GM12878 (cell line): ENCODE measurements around the gene MBNL1. TPM values are rescaled to one million over a fixed set of nuclear protein-coding genes. Genes with fewer than 3 reads are reported as not detected.

Experiments
- ATAC-seq: fragments of 200-7000 bp; cut with Tn5 transposase; 3 replicates; pipeline ENCODE4 v1.9.1; 2020; ENCODE audit warnings: mild to moderate bottlenecking, moderate library complexity
- BruUV-seq: library from RNA; stranded (reverse); fragments of 400-500 nt; replicated peaks from 2 replicates; lab custom pipeline; 2021; lab: Mats Ljungman, UMichigan
- CTCF ChIA-PET: fragments of 300-600 bp; sonication (Branson Sonifier 250); formaldehyde crosslinking; extraction: SDS; loops from one replicate; lab custom pipeline; 2021; ENCODE audit warnings: inconsistent platforms; lab: Yijun Ruan, JAX
- POLR2A ChIA-PET: fragments of 350-600 bp; formaldehyde crosslinking; extraction: SDS; loops from one replicate; lab custom pipeline; 2021; ENCODE audit warnings: inconsistent platforms; lab: Charles Lee
- RAD21 ChIA-PET: fragments of 300-600 bp; sonication (Branson Sonifier 250); formaldehyde crosslinking; loops from one replicate; lab custom pipeline; 2023; ENCODE audit warnings: antibody characterized with exemption; ENCODE audit not compliant: unreplicated experiment; lab: Charles Lee
- SMC1A ChIA-PET: fragments of 300-600 bp; sonication (Branson Sonifier 250); formaldehyde crosslinking; loops from one replicate; lab custom pipeline; 2023; ENCODE audit not compliant: unreplicated experiment, uncharacterized antibody; lab: Charles Lee
- DNase-seq: peaks from one replicate; pipeline ENCODE4 v3.0.0-alpha.2; 2011; ENCODE audit warnings: low read depth, low spot score
- FAIRE-seq: peaks from 3 replicates; lab custom pipeline; 2011; peaks lifted over from hg19 to GRCh38; lab: Jason Lieb, UNC
- H2AFZ ChIP-seq: 2 replicates; pipeline ENCODE4 v1.6.0; 2011; ENCODE audit warnings: low read depth, low read length, control low read depth; ENCODE audit not compliant: control insufficient read depth
- H3K27ac ChIP-seq: 2 replicates; pipeline ENCODE4 v1.5.1; 2011; ENCODE audit warnings: control low read depth; ENCODE audit not compliant: control insufficient read depth, insufficient read depth
- H3K27me3 ChIP-seq, 2 experiments: replicated peaks in 1 of 2; 2 replicates each; pipeline versions ENCODE4 v1.6.0 to v1.6.1; 2011; ENCODE audit warnings: low read length in 1 of 2; ENCODE audit not compliant: control insufficient read depth in 2 of 2, insufficient read depth in 2 of 2
- H3K36me3 ChIP-seq, 2 experiments: 2 replicates each; pipeline ENCODE4 v1.5.1; 2011; ENCODE audit warnings: low read length in 1 of 2; ENCODE audit not compliant: control insufficient read depth in 2 of 2, insufficient read depth in 2 of 2
- H3K4me1 ChIP-seq: 2 replicates; pipeline ENCODE4 v1.6.1; 2011; ENCODE audit warnings: mild to moderate bottlenecking, low read length, moderate library complexity, mixed read lengths; ENCODE audit not compliant: control insufficient read depth, insufficient read depth
- H3K4me2 ChIP-seq: 2 replicates; pipeline ENCODE4 v1.6.0; 2011; ENCODE audit warnings: control low read depth; ENCODE audit not compliant: control insufficient read depth, insufficient read depth
- H3K4me3 ChIP-seq: fragments of 200-600 bp; sonication (generic); 2 replicates; pipeline ENCODE4 v1.5.1; 2016
- H3K79me2 ChIP-seq: 2 replicates; pipeline ENCODE4 v1.6.0; 2011; ENCODE audit warnings: low read length; ENCODE audit not compliant: control insufficient read depth, insufficient read depth
- H3K9ac ChIP-seq: 2 replicates; pipeline ENCODE4 v1.8.0; 2011; ENCODE audit warnings: low read length, control low read depth, mixed read lengths; ENCODE audit not compliant: control insufficient read depth, insufficient read depth
- H3K9me3 ChIP-seq: replicated peaks from 3 replicates; pipeline ENCODE4 v1.5.1; 2011; ENCODE audit warnings: mild to moderate bottlenecking, low read length; ENCODE audit not compliant: control insufficient read depth, insufficient read depth
- H4K20me1 ChIP-seq: 2 replicates; pipeline ENCODE4 v1.6.0; 2011; ENCODE audit not compliant: control insufficient read depth, insufficient read depth
- EED ChIP-seq: sonication (generic); IDR thresholded peaks from 2 replicates; pipeline ENCODE4 v1.6.1; 2016; ENCODE audit warnings: antibody characterized with exemption, low read depth
- EZH2 ChIP-seq: IDR thresholded peaks from 2 replicates; pipeline ENCODE4 v1.6.1; 2012; ENCODE audit warnings: low read depth, mild to moderate bottlenecking, control low read depth, inconsistent platforms, low read length, borderline replicate concordance; ENCODE audit not compliant: control insufficient read depth
- FOXM1 ChIP-seq: IDR thresholded peaks from 2 replicates; pipeline ENCODE4 v1.6.1; 2012; ENCODE audit warnings: low read depth, mild to moderate bottlenecking, inconsistent platforms, low read length, moderate library complexity
- MEF2A ChIP-seq: IDR thresholded peaks from 2 replicates; pipeline ENCODE4 v1.6.1; 2011; ENCODE audit warnings: low read depth, mild to moderate bottlenecking, low read length, moderate library complexity; ENCODE audit not compliant: insufficient read depth
- NBN ChIP-seq: fragments of 450-650 bp; IDR thresholded peaks from 2 replicates; pipeline ENCODE4 v1.6.1; 2016
- NR2F1 ChIP-seq: fragments of 450-650 bp; conservative IDR thresholded peaks from 2 replicates; pipeline ENCODE4 v1.6.1; 2017; ENCODE audit warnings: mild to moderate bottlenecking
- PAX8 ChIP-seq: fragments of 450-650 bp; IDR thresholded peaks from 2 replicates; pipeline ENCODE4 v1.6.1; 2017; ENCODE audit warnings: mild to moderate bottlenecking, moderate library complexity
- RFX5 ChIP-seq: IDR thresholded peaks from 2 replicates; pipeline ENCODE4 v1.6.1; 2011; ENCODE audit warnings: low read depth, low read length, improper control_type of control experiment
- SPI1 ChIP-seq: IDR thresholded peaks from 2 replicates; pipeline ENCODE4 v1.6.1; 2011; ENCODE audit warnings: low read depth, mild to moderate bottlenecking, low read length, moderate library complexity, borderline replicate concordance; ENCODE audit not compliant: insufficient read depth
- TCF3 ChIP-seq: IDR thresholded peaks from 2 replicates; pipeline ENCODE4 v1.6.1; 2012; ENCODE audit warnings: low read depth, mild to moderate bottlenecking, low read length, borderline replicate concordance; ENCODE audit not compliant: insufficient read depth
- TCF7 ChIP-seq: IDR thresholded peaks from 2 replicates; pipeline ENCODE4 v1.6.1; 2014; ENCODE audit warnings: antibody characterized with exemption, borderline replicate concordance
- WGBS: methylation state at CpG from one replicate; pipeline ENCODE4 v1.1.6; 2016; ENCODE audit warnings: low lambda C conversion rate; ENCODE audit not compliant: insufficient replicate concordance, insufficient coverage; ENCODE audit errors: missing lambda C conversion rate; 5-methylcytosine and 5-hydroxymethylcytosine counted together
- in situ Hi-C: fragments of 300-500 bp; cut with MboI; formaldehyde crosslinking; loops from 9 replicates; pipeline ENCODE4 v1.14.3; 2018; ENCODE audit warnings: mixed read lengths
- intact Hi-C: fragments of 100-400 bp; cut with micrococcal nuclease; formaldehyde crosslinking; loops from one replicate; pipeline ENCODE4 v1.14.2; 2022; ENCODE audit not compliant: unreplicated experiment
- polyA plus RNA-seq, 11 experiments: library from polyadenylated mRNA; depleted of rRNA in 4 of 11; unstranded in 6 of 11; stranded (reverse) in 5 of 11; fragments of >200 nt; fragmentation: Nextera tagmentation in 4 of 11; fragmentation: Illumina TruSeq in 1 of 11; extraction: Ambion mirVana in 4 of 11; extraction: Trizol in 1 of 11; gene quantifications; 1 replicate in 1 of 11; 2 replicates in 10 of 11; pipeline versions ENCODE4 v1.2.1 to v1.2.3, GENCODE V29; 2011 to 2016; ENCODE audit warnings: inconsistent platforms in 2 of 11, missing spikeins in 2 of 11, low read depth in 1 of 11
- total RNA-seq, 4 experiments: library from RNA; depleted of rRNA in 3 of 4; stranded (reverse); fragments of >200 nt in 3 of 4; fragmentation: Illumina TruSeq in 1 of 4; extraction: Trizol in 1 of 4; gene quantifications; 2 replicates each; pipeline versions ENCODE4 v1.2.1 to v1.2.3, GENCODE V29; 2013 to 2021
- TF ChIP-seq, protein P1 (sequence below): fragments of 150-350 bp; IDR thresholded peaks from 2 replicates; pipeline ENCODE4 v1.6.1; 2016; ENCODE audit warnings: low read depth, low read length
- TF ChIP-seq, protein P2 (sequence below): fragments of 450-650 bp; IDR thresholded peaks from 2 replicates; pipeline ENCODE4 v1.6.1; 2017; ENCODE audit warnings: antibody characterized with exemption, mild to moderate bottlenecking, moderate library complexity
- TF ChIP-seq, protein P3 (sequence below): IDR thresholded peaks from 2 replicates; pipeline ENCODE4 v1.6.1; 2012; ENCODE audit warnings: low read depth, low read length, improper control_type of control experiment
- TF ChIP-seq, protein P4 (sequence below): IDR thresholded peaks from 2 replicates; pipeline ENCODE4 v1.6.1; 2012; ENCODE audit warnings: low read length, inconsistent platforms
- TF ChIP-seq, protein P5 (sequence below): fragments of 450-650 bp; IDR thresholded peaks from 2 replicates; pipeline ENCODE4 v1.6.1; 2016; ENCODE audit warnings: mild to moderate bottlenecking

The MBNL1 gene
- total and polyA plus RNA-seq, 10 of the 15 experiments (the other 5 are each of a cell fraction or from before 2014, with no cell fraction given) = 59.6 to 337 (median 143) TPM

DNA sequence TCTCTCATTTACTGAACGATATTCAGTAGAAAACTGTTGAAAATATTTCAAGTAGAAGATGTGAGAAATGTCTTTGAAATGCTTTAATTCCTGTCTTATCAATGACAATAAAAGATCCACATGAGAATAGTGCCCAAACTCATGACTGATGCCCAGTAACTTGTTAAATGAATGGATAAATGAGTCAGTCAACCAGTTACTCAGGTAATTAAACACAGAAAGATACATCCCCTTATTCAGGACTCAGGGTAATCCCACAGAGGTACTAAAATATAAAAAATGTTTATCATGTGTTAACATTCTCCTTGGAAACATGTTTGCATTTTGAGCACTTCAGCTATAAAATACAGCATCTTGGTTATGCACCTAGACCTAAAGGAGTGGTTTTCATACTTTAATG, 169.5 kb downstream of the MBNL1 start:
- no peak overlapping the region for H3K4me3 ChIP-seq
- ATAC-seq = no peak
- intact Hi-C loops (no loop called here), in situ Hi-C loops (no loop called here)
- no peak overlapping the region for H3K4me2 ChIP-seq
- peaks cover 11% of the 10 kb centered on the region for H3K9me3 ChIP-seq
- ChIA-PET POLR2A (interaction anchor here (0.7 kb wide), 1 partner anchor 51 kb away, joined by 3 read pairs; no protein-coding TSS in a partner anchor), CTCF (interaction anchor here (0.7 to 13.5 kb wide), 2 partner anchors 252 to 255 kb away, joined by 3 to 282 read pairs; no protein-coding TSS in a partner anchor), SMC1A (interaction anchor here (0.6 kb wide), 1 partner anchor 261 kb away, joined by 3 read pairs; no protein-coding TSS in a partner anchor), RAD21 (no interaction called here)
- H3K36me3 ChIP-seq = peaks cover 0 to 20% of the 10 kb centered on the region in 2 experiments; a peak in 2 of 4 replicates
- no peaks in the 10 kb centered on the region for H3K27me3 ChIP-seq
- H3K27ac ChIP-seq = no peak overlapping the region
- peaks cover 7% of the 10 kb centered on the region; the same call in 1 of the 2 replicates for H3K4me1 ChIP-seq
- no peak overlapping the region for H3K9ac ChIP-seq
- DNase-seq = no peak
- no peaks in the 10 kb centered on the region for H4K20me1 ChIP-seq
- no TSS peak for BruUV-seq
- 96% methylated on average over 1 of the region's 1 CpG for WGBS
- no peak overlapping the region for H2AFZ ChIP-seq
- FAIRE-seq = no peak
- H3K79me2 ChIP-seq = peaks cover 70% of the 10 kb centered on the region
- TF ChIP-seq, protein P1, sequence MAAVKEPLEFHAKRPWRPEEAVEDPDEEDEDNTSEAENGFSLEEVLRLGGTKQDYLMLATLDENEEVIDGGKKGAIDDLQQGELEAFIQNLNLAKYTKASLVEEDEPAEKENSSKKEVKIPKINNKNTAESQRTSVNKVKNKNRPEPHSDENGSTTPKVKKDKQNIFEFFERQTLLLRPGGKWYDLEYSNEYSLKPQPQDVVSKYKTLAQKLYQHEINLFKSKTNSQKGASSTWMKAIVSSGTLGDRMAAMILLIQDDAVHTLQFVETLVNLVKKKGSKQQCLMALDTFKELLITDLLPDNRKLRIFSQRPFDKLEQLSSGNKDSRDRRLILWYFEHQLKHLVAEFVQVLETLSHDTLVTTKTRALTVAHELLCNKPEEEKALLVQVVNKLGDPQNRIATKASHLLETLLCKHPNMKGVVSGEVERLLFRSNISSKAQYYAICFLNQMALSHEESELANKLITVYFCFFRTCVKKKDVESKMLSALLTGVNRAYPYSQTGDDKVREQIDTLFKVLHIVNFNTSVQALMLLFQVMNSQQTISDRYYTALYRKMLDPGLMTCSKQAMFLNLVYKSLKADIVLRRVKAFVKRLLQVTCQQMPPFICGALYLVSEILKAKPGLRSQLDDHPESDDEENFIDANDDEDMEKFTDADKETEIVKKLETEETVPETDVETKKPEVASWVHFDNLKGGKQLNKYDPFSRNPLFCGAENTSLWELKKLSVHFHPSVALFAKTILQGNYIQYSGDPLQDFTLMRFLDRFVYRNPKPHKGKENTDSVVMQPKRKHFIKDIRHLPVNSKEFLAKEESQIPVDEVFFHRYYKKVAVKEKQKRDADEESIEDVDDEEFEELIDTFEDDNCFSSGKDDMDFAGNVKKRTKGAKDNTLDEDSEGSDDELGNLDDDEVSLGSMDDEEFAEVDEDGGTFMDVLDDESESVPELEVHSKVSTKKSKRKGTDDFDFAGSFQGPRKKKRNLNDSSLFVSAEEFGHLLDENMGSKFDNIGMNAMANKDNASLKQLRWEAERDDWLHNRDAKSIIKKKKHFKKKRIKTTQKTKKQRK = no peak
- TF ChIP-seq, protein P2, sequence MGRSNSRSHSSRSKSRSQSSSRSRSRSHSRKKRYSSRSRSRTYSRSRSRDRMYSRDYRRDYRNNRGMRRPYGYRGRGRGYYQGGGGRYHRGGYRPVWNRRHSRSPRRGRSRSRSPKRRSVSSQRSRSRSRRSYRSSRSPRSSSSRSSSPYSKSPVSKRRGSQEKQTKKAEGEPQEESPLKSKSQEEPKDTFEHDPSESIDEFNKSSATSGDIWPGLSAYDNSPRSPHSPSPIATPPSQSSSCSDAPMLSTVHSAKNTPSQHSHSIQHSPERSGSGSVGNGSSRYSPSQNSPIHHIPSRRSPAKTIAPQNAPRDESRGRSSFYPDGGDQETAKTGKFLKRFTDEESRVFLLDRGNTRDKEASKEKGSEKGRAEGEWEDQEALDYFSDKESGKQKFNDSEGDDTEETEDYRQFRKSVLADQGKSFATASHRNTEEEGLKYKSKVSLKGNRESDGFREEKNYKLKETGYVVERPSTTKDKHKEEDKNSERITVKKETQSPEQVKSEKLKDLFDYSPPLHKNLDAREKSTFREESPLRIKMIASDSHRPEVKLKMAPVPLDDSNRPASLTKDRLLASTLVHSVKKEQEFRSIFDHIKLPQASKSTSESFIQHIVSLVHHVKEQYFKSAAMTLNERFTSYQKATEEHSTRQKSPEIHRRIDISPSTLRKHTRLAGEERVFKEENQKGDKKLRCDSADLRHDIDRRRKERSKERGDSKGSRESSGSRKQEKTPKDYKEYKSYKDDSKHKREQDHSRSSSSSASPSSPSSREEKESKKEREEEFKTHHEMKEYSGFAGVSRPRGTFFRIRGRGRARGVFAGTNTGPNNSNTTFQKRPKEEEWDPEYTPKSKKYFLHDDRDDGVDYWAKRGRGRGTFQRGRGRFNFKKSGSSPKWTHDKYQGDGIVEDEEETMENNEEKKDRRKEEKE = no peak
- TF ChIP-seq NR2F1 = no peak
- TF ChIP-seq, protein P3, sequence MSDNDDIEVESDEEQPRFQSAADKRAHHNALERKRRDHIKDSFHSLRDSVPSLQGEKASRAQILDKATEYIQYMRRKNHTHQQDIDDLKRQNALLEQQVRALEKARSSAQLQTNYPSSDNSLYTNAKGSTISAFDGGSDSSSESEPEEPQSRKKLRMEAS = no peak
- no peak for TF ChIP-seq TCF3
- no peak for TF ChIP-seq TCF7
- TF ChIP-seq EZH2 = no peak
- no peak for TF ChIP-seq SPI1
- no peak for TF ChIP-seq PAX8
- TF ChIP-seq FOXM1 = no peak
- TF ChIP-seq NBN = no peak
- TF ChIP-seq RFX5 = no peak
- TF ChIP-seq, protein P4, sequence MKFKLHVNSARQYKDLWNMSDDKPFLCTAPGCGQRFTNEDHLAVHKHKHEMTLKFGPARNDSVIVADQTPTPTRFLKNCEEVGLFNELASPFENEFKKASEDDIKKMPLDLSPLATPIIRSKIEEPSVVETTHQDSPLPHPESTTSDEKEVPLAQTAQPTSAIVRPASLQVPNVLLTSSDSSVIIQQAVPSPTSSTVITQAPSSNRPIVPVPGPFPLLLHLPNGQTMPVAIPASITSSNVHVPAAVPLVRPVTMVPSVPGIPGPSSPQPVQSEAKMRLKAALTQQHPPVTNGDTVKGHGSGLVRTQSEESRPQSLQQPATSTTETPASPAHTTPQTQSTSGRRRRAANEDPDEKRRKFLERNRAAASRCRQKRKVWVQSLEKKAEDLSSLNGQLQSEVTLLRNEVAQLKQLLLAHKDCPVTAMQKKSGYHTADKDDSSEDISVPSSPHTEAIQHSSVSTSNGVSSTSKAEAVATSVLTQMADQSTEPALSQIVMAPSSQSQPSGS = no peak
- TF ChIP-seq, protein P5, sequence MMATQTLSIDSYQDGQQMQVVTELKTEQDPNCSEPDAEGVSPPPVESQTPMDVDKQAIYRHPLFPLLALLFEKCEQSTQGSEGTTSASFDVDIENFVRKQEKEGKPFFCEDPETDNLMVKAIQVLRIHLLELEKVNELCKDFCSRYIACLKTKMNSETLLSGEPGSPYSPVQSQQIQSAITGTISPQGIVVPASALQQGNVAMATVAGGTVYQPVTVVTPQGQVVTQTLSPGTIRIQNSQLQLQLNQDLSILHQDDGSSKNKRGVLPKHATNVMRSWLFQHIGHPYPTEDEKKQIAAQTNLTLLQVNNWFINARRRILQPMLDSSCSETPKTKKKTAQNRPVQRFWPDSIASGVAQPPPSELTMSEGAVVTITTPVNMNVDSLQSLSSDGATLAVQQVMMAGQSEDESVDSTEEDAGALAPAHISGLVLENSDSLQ = no peak
- no peak for TF ChIP-seq EED
- no peak for TF ChIP-seq MEF2A
